DMS53 treated with DMSO at 0.1 percent for 48 hours (cell line): Measurements from ENCODE around the gene ATP9A.
"Not testable (repeated sequence)": the region's sequence is repeated elsewhere in the genome, so short reads cannot be mapped to it uniquely, and the experiment has no call there.

Experiments used
- DNase-seq: peaks from one replicate; lab custom pipeline; 2025; ENCODE audit not compliant: unreplicated experiment; lab: John Stamatoyannopoulos, UW

Gene ATP9A

GRCh38 chr20:51757226-51757625, 11.0 kb downstream of the ATP9A start:
- no peak for DNase-seq

DNA sequence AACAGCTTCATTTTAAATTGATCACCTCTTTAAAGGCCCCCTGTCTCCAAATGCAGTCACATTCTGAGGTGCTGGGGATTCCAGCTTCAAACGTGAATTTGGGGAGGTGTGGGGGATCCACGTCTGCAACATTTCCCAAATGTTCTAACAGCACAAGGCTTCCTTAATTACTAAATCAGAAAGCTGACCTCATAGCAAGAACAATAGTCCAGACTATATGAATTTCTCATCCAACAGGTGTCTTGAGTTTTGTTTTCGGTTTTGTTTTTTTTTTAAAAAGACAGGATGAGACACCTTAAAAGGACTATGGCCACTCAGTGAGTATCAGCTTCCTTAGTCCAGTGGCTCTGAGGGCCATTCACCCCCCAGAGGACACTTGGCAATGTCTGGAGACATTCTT, 11.5 kb downstream of the ATP9A start:
- DNase-seq = no peak

DNA sequence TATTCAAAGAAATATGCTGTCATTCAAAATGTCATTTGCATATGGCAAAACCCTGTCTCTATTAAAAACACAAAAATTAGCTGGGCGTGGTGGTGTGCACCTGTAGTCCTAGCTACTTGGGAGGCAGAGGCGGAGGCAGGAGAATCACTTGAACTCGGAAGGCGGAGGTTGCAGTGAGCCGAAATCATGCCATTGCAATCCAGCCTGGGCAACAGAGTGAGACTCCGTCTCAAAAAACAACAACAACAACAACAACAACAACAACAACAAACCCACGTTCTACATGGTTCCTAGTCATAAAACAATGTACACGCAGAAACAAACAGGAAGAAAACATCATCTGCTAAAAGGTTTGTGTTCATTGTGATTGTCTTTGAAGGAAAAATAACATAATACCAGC, 15.0 kb downstream of the ATP9A start:
- DNase-seq = not testable (repeated sequence)

- no peak for DNase-seq
Measured at GRCh38 chr20:51752343-51752951, 15.7 kb downstream of the ATP9A start.

DNA sequence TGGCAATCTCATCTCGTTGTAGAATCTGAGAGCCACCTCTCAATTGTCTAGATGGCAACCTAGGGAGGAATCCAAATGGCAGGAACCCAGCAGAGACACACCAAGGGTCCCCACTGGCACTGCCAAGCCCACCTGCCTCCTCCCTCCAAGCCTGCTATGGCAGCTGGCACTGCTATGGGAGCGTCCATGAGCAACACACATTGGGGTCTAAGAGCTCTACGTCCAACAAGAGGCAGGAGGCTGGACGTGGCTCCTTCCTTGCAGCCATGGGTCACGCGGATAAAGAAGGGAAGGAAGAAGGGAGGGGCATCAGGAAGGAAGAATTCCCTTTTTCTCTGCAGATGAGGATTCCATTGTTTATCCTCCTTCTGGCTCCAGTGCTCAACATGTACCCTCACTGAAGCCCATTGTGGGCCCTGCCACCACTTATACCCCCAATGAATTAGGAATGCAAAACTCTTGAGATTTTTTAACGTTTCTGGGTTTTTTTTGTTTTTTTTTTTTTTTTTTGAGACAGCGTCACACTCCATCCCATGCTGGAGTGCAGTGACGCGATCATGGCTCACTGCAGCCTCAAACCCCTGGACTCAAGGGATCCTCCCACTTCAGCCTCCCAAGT, 17.3 kb downstream of the ATP9A start:
- no peak for DNase-seq

GRCh38 chr20:51750037-51750769, 18.0 kb downstream of the ATP9A start:
- DNase-seq = peak; percentile 6

DNA sequence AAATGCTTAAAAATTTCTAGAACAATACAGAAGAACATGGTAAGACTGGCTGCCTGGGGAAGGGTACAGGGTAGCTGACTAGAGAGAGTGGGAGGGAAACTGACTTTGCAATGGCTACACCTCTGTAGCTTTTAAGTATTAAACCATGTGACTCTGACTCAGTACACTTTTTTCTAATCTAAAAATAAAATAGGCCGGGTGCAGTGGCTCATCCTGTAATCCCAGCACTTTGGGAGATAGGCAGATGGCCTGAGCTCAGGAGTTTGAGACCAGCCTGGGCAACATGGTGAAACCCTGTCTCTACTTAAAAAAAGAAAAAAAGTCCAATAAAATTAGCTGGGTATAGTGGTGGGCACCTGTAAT, 18.5 kb downstream of the ATP9A start:
- DNase-seq = no peak

- no peak for DNase-seq
Measured at GRCh38 chr20:51747182-51747911, 20.8 kb downstream of the ATP9A start.

- DNase-seq = no peak
Measured at GRCh38 chr20:51745804-51746203, 22.4 kb downstream of the ATP9A start.

DNA sequence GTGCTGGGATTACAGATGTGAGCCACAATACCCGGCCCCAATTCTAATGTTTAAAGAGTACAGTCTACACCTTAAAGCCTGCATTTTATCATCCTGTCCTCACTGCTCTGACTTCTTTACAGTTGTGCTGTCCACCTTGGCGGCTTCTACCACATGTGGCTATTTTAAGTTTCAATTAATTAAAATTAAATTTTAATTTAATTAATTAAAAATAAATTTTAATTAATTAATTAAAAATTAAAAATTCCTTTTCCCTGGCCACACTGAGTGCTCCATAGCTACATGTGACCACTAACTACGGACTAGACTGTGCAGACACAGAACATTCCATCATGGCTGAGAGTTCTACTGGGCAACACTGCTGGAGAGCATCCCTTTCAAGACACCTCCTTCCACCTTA, 27.4 kb downstream of the ATP9A start:
- DNase-seq = no peak

DNA sequence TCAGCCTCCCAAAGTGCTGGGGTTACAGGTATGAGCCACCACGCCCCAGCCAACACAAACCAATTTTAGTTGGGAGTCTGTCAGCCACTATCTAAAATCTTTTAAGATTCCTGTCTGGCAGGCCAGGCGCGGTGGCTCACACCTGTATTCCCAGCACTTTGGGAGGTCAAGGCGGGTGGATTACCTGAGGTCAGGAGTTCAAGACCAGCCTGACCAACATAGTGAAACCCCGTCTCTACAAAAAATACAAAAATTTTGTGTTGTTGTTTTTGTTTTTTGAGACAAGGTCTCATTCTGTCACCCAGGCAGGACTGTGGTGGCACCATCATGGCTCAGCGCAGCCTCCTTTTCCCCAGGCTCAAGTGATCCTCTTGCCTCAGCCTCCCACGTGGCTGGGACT, 27.9 kb downstream of the ATP9A start:
- not testable (repeated sequence) for DNase-seq

DNA sequence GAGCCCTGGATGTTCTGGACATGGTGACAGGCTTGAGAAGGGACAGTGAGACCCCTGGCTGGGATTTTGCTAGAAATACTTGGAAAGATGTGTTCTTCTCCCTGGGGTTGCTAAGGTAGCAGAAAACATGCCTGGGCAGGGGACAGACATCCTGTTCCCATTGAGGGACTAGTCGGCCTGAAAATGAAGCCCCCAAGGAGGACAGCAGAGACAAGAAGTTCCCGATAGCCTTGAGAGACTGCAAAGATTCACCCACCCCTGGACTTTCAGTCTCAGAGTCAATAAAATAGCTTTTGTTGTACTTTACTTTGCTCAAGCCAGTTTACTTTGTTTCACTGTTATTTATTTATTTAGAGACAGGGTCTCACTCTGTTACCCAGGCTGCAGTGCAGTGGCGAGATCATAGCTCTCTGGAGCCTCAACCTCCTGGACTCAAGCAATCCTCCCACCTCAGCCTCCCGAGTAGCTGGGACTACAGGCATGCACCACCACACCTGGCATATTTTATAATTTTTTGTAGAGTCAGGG, 28.4 kb downstream of the ATP9A start:
- DNase-seq = no peak

DNA sequence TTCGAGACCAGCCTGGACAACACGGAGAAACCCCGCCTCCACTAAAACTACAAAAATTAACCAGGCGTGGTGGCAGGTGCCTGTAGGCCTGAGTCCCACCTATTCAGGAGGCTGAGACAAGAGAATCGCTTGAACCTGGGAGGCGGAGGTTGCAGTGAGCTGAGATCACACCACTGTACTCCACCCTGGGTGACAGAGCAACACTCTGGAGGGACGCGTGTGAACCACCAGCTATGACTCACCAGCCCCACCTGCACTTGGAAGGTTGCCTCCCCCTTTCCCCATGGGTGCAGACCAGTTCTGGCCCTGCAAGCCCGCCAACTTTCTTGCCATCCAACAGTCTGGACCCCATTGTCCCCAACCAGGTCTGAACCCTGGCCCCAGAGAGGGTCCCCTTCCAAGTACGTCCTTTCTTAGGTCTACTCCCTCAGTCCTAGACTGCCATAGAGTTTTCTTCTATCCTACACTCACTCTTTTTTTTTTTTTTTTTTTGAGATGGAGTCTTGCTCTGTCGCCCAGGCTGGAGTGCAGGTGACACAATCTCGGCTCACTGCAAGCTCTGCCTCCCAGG, 29.2 kb downstream of the ATP9A start:
- no peak for DNase-seq

DNA sequence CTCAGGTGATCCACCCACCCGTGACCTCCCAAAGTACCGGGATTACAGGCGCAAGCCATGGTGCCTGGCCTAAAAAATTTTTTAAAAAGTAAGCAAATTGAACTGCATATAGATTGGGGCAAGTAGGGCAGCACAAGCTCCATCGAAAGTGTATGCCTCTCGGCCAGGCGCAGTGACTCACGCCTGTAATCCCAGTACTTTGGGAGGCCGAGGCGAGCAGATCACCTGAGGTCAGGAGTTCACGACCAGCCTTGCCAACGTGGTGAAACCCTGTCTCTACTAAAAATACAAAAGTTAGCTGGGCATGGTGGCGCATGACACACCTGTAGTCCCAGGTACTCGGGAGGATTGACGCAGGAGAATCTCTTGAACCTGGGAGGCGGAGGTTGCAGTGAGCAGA, 29.9 kb downstream of the ATP9A start:
- DNase-seq = not testable (repeated sequence)

DNA sequence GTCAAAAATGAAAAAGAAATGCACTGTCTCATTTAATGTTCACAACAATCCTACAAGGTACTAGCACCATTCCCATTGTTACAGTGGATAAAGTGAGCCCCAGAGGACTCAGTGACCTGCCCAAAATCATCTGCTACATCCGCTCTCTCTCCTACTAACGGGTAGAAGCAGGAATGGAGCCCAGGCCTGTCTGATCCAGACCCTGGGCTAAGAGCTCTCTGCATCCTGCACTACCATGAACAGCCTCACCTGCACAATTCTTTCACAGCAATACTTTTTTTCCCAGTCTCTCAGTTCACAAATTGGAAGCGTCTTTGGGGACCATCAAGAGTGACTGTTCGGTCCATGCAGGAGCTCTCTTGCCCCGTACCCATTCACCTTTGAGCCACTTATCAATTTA, 31.2 kb downstream of the ATP9A start:
- no peak for DNase-seq

- no peak for DNase-seq
Measured at GRCh38 chr20:51735728-51736600, 32.2 kb downstream of the ATP9A start.

GRCh38 chr20:51734876-51735720, 33.1 kb downstream of the ATP9A start:
- no peak for DNase-seq

- DNase-seq = no peak
Measured at GRCh38 chr20:51733070-51733469, 35.1 kb downstream of the ATP9A start.

DNA sequence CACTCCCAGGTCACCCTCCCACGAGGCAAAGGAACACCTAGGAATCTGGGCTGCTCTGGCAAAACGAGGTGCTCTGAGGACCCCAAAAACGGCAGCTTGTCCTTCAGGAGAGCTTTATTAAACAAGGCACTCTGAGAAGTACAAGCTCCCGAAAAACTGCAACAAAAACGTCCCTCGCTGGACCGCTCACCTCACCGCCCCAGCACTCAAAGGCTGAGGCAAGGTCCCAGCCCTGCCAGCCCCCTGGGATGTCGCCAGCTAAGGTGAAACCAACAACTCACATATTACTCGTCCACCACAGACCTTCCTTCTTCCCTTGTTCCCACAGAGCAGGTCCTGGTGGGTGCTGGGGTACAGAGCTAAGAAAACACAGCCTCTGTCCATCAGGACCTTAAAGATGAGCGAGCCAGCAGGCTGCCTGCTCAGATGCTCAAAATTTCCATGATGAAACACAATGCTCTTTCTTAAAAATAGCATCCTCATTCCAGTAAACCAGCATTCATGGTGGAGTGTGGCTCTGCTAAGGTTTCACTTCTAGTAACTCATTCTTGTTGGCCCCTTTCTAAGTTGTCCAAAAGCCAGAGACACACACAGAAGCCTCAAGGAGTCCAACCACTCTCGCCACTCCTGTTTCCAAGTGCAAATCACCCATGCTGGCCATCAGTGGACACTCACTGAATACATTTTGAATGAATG, 35.9 kb downstream of the ATP9A start:
- DNase-seq = no peak
